ENCODE results near the gene NFKBIE. TPM values are rescaled to one million over a fixed set of nuclear protein-coding genes. Genes with fewer than 3 reads are reported as not detected.

The NFKBIE gene
- polyA plus RNA-seq, 1 donor (not counting 4 experiments of a cell fraction or from before 2014, with no cell fraction given), result 7.3 TPM

DNA sequence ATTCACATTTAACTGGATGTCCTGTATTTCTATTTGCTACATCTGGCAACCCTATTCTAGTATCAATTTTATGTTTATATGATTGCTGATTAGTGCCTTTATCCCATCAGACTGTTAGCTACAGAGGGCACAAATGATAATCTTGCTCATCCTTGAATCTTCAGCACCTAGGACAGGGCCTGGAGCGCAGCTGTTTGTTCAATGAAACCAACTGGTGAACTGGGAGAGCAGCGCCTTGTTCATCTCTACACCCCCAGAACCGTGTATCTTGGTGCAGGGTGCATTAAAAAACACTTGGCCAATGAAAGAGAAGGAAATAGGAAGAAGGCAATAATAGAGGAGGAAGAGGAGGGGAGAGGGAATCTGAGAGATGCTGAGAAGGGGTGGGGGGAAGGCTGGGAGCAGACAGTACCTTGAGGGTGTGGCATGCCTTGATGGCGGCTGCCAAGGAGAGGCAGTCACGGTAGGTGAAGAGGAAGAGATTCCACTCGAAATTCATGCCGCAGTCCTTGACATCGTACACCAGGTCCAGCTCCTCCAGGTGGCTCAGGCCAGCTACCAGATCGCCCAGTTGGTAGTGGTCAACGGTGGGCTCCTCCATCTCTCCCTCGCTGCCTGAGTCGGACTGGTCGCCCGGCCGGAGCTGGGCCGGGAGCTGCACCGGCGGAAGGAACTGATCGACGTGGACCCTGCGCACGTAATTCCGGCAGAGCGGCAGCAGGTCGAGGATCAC is 20.4 kb upstream of the NFKBIE start:
- DNase-seq (ENCODE audit: low read depth, low spot score), result no peak
- peaks cover 25% of the 10 kb centered on the region for H3K27me3 ChIP-seq (ENCODE audit: control insufficient read depth, extremely low read depth, insufficient read depth, low read length)
- dilution Hi-C loops (cut with MboI; ENCODE audit: extremely low pct_ligation_motif_present, low sequenced_read_pairs), result no loop called here

DNA sequence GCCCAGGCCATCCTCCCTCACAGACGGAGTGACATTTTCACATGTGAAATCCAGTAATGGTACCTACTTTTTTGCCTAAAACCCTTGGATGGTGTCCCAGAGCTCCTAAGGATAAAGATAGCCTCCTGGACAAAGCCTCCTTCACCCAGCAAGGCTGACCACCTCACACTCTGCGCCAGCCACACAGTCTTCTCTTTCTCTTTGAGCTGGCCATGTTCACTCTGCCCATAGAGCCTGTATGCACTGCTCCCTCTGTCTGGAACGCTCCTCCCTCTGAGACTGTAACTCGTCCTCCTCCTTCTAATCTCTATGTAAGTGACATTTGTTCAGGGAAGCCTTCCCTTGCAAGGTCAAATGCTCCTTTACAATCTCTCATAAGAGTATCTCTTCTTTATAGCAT is 19.5 kb upstream of the NFKBIE start:
- no peaks in the 10 kb centered on the region for H3K4me1 ChIP-seq (ENCODE audit: control insufficient read depth, extremely low read depth, insufficient read depth, low read length)
- DNase-seq (ENCODE audit: low read depth, low spot score), result no peak
- dilution Hi-C loops (cut with MboI; ENCODE audit: extremely low pct_ligation_motif_present, low sequenced_read_pairs), result no loop called here

More for the DNA sequence above, 20.4 kb upstream of the NFKBIE start:
- H3K9me1 ChIP-seq (ENCODE audit: control insufficient read depth, extremely low read depth, insufficient read depth, low read length), result no peaks in the 10 kb centered on the region
- H4K20me1 ChIP-seq (ENCODE audit: control insufficient read depth, extremely low read depth, insufficient read depth, low read length), result no peaks in the 10 kb centered on the region
- no peaks in the 10 kb centered on the region for H3K36me3 ChIP-seq (ENCODE audit: control insufficient read depth in 2 of 2, extremely low read depth in 1 of 2, insufficient read depth in 2 of 2, low read length in 2 of 2)
- no peak for FAIRE-seq
- no peak overlapping the region for H3K4me2 ChIP-seq (ENCODE audit: control insufficient read depth, extremely low read depth, insufficient read depth, low read depth, low read length)
- TF ChIP-seq, protein P1, sequence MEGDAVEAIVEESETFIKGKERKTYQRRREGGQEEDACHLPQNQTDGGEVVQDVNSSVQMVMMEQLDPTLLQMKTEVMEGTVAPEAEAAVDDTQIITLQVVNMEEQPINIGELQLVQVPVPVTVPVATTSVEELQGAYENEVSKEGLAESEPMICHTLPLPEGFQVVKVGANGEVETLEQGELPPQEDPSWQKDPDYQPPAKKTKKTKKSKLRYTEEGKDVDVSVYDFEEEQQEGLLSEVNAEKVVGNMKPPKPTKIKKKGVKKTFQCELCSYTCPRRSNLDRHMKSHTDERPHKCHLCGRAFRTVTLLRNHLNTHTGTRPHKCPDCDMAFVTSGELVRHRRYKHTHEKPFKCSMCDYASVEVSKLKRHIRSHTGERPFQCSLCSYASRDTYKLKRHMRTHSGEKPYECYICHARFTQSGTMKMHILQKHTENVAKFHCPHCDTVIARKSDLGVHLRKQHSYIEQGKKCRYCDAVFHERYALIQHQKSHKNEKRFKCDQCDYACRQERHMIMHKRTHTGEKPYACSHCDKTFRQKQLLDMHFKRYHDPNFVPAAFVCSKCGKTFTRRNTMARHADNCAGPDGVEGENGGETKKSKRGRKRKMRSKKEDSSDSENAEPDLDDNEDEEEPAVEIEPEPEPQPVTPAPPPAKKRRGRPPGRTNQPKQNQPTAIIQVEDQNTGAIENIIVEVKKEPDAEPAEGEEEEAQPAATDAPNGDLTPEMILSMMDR (optimal IDR thresholded peaks at IDR 0.05 in 1 of 3, IDR thresholded peaks at IDR 0.05 in 1 of 3, conservative IDR thresholded peaks at IDR 0.05 in 1 of 3; ENCODE audit: extremely low read depth in 1 of 3, insufficient read depth in 2 of 3, low read length in 3 of 3), result no peak
- TF ChIP-seq EZH2 (IDR thresholded peaks at IDR 0.05; ENCODE audit: low read length), result no peak
- H3K27ac ChIP-seq (ENCODE audit: control insufficient read depth, insufficient read depth, low read length), result no peak overlapping the region
- H2AFZ ChIP-seq (ENCODE audit: control insufficient read depth, low read length), result no peak overlapping the region
- H3K4me3 ChIP-seq (ENCODE audit: control insufficient read depth in 2 of 3, extremely low read depth in 1 of 3, insufficient read depth in 2 of 3, low read depth in 1 of 3, low read length in 3 of 3), result no peak overlapping the region
- no peaks in the 10 kb centered on the region for H3K79me2 ChIP-seq (ENCODE audit: control insufficient read depth, insufficient read depth, low read length)
- H3K4me1 ChIP-seq (ENCODE audit: control insufficient read depth, extremely low read depth, insufficient read depth, low read length), result no peaks in the 10 kb centered on the region
- H3K9ac ChIP-seq (ENCODE audit: control insufficient read depth, extremely low read depth, insufficient read depth, low read length), result no peak overlapping the region
- H3K9me3 ChIP-seq (ENCODE audit: control insufficient read depth, low read depth, low read length), result no peaks in the 10 kb centered on the region

More for the DNA sequence above, 19.5 kb upstream of the NFKBIE start:
- no peak overlapping the region for H3K4me3 ChIP-seq (ENCODE audit: control insufficient read depth in 2 of 3, extremely low read depth in 1 of 3, insufficient read depth in 2 of 3, low read depth in 1 of 3, low read length in 3 of 3)
- peaks cover 17% of the 10 kb centered on the region for H3K27me3 ChIP-seq (ENCODE audit: control insufficient read depth, extremely low read depth, insufficient read depth, low read length)
- H3K27ac ChIP-seq (ENCODE audit: control insufficient read depth, insufficient read depth, low read length), result no peak overlapping the region
- TF ChIP-seq, protein P1 (optimal IDR thresholded peaks at IDR 0.05 in 1 of 3, IDR thresholded peaks at IDR 0.05 in 1 of 3, conservative IDR thresholded peaks at IDR 0.05 in 1 of 3; ENCODE audit: extremely low read depth in 1 of 3, insufficient read depth in 2 of 3, low read length in 3 of 3), result no peak
- no peak overlapping the region for H3K9ac ChIP-seq (ENCODE audit: control insufficient read depth, extremely low read depth, insufficient read depth, low read length)
- H3K9me1 ChIP-seq (ENCODE audit: control insufficient read depth, extremely low read depth, insufficient read depth, low read length), result no peaks in the 10 kb centered on the region
- no peak for FAIRE-seq
- H3K36me3 ChIP-seq (ENCODE audit: control insufficient read depth in 2 of 2, extremely low read depth in 1 of 2, insufficient read depth in 2 of 2, low read length in 2 of 2), result no peaks in the 10 kb centered on the region
- H4K20me1 ChIP-seq (ENCODE audit: control insufficient read depth, extremely low read depth, insufficient read depth, low read length), result no peaks in the 10 kb centered on the region
- no peaks in the 10 kb centered on the region for H3K9me3 ChIP-seq (ENCODE audit: control insufficient read depth, low read depth, low read length)
- no peak overlapping the region for H2AFZ ChIP-seq (ENCODE audit: control insufficient read depth, low read length)
- H3K4me2 ChIP-seq (ENCODE audit: control insufficient read depth, extremely low read depth, insufficient read depth, low read depth, low read length), result no peak overlapping the region
- no peaks in the 10 kb centered on the region for H3K79me2 ChIP-seq (ENCODE audit: control insufficient read depth, insufficient read depth, low read length)
